Urothelium cell line (cell line): ENCODE data around the gene TBCD.

ENCODE experiments used
- DNase-seq: peaks from one replicate; pipeline ENCODE4 v3.0.0; 2011; ENCODE audit warnings: low spot score, mixed read lengths
- FAIRE-seq: peaks from 2 replicates; lab custom pipeline; 2011; peaks lifted over from hg19 to GRCh38; lab: Jason Lieb, UNC

TBCD gene

GRCh38 chr17:82843904-82844680 lies 92.2 kb downstream of the TBCD start:
- FAIRE-seq (no peak), DNase-seq (no peak)

- FAIRE-seq (no peak), DNase-seq (no peak)
These were observed 92.9 kb downstream of the TBCD start for GRCh38 chr17:82844796-82845162.

- FAIRE-seq, result no peak
- no peak for DNase-seq
These were observed 93.4 kb downstream of the TBCD start for GRCh38 chr17:82845163-82845807.

- DNase-seq (no peak), FAIRE-seq (no peak)
These were observed 94.3 kb downstream of the TBCD start for GRCh38 chr17:82846061-82846691.

- FAIRE-seq (no peak), DNase-seq (no peak)
These were observed 96.2 kb downstream of the TBCD start for GRCh38 chr17:82848022-82848592.

GRCh38 chr17:82849076-82849945 lies 97.4 kb downstream of the TBCD start:
- DNase-seq, result no peak
- FAIRE-seq, result peak; percentile 17

- no peak for DNase-seq
- no peak for FAIRE-seq
These were observed 99.5 kb downstream of the TBCD start for GRCh38 chr17:82851381-82851780.

GRCh38 chr17:82854226-82854625 lies 102.4 kb downstream of the TBCD start:
- DNase-seq, result no peak
- FAIRE-seq, result no peak

GRCh38 chr17:82856361-82856760 lies 104.5 kb downstream of the TBCD start:
- FAIRE-seq (no peak), DNase-seq (no peak)

GRCh38 chr17:82858376-82859126 lies 106.7 kb downstream of the TBCD start:
- DNase-seq, result no peak

GRCh38 chr17:82859431-82860403 lies 107.9 kb downstream of the TBCD start:
- FAIRE-seq, result peak; percentile 68
- peak; percentile 81 for DNase-seq

More at GRCh38 chr17:82858376-82859126, 106.7 kb downstream of the TBCD start:
- peak; percentile 20 for FAIRE-seq

- FAIRE-seq (no peak), DNase-seq (no peak)
These were observed 108.9 kb downstream of the TBCD start for GRCh38 chr17:82860606-82861392.

GRCh38 chr17:82861393-82861775 lies 109.5 kb downstream of the TBCD start:
- FAIRE-seq (no peak), DNase-seq (no peak)

GRCh38 chr17:82862191-82862590 lies 110.3 kb downstream of the TBCD start:
- no peak for FAIRE-seq

GRCh38 chr17:82862737-82863382 lies 111.0 kb downstream of the TBCD start:
- no peak for FAIRE-seq
- no peak for DNase-seq

More at GRCh38 chr17:82862191-82862590, 110.3 kb downstream of the TBCD start:
- DNase-seq, result no peak

GRCh38 chr17:82863383-82863940 lies 111.6 kb downstream of the TBCD start:
- FAIRE-seq (no peak), DNase-seq (no peak)
